PC-3 (cell line): Measurements from ENCODE around the gene OSCAR.

ENCODE experiments used
- CTCF ChIP-seq: fragments of 300-600 bp; sonication (generic); conservative IDR thresholded peaks from 2 replicates; pipeline ENCODE4 v1.5.1; 2017; ENCODE audit warnings: antibody characterized with exemption, low read depth, mild to moderate bottlenecking, low read length
- EZH2phosphoT487 ChIP-seq: fragments of 300-600 bp; sonication (generic); IDR thresholded peaks from 2 replicates; pipeline ENCODE4 v1.6.1; 2018; ENCODE audit warnings: mild to moderate bottlenecking, antibody characterized with exemption, low read length, borderline replicate concordance

DNA sequence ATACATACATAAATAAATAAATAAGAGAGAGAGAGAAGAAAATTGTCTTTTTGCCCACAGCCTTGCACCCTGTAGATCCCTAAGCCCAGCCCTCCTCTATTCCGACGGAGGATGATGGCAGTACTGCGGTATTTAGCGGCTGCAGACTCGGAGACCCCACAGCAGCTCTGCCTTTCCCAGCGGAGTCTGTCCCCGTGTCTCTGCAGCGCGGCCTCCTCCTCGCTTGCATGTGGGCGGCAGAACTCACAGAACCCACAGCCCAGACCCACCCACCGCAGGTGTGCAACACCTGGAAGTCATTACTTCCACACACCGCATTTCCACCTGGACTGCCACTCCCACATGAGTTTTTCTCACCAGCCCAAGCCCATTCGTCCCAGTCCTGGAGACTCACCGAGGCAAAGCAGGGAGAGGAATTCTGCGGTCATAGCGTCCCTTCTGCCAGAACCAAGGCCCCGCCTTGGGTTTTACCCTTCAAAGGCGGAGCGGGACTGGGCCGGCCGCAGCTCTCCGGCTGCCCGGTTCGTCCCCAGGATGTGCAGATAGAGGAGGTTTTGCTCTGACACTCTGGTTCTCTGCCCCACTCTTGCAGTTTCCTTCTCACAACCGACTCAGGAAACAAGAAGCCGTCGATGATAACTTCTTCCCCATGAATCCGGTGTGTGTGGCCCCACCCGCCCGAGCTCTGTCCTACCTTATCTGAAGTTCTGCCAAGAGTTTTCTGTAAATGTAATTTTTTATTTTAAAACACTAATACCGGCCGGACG is 37.1 kb downstream of the OSCAR start, which contains the start of gene VSTM1:
- TF ChIP-seq CTCF (no peak), EZH2phosphoT487 (no peak)
